ENCODE data around the gene CALD1. TPM values are rescaled to one million over a fixed set of nuclear protein-coding genes. Genes with fewer than 3 reads are reported as not detected.
A peak's percentile ranks its signal among the peaks of the same experiment; 100 is the strongest.

CALD1 gene
- total RNA-seq, 1 donor from 2014 or later: 7.2 TPM

GRCh38 chr7:134750083-134751062 lies 29.1 kb upstream of the CALD1 start:
- H3K4me3 Mint-ChIP-seq: no peak overlapping the region
- H3K4me1 Mint-ChIP-seq: peaks cover 8% of the 10 kb centered on the region
- intact Hi-C loops (cut with micrococcal nuclease): loop anchor here (1.0 to 5.0 kb wide), 4 partner anchors 12 to 117 kb away; partner anchors contain the start of gene BPGM

GRCh38 chr7:134752006-134752760 lies 27.3 kb upstream of the CALD1 start:
- Mint-ChIP-seq H3K27me3 (no peaks in the 10 kb centered on the region), H3K4me1 (peaks cover 8% of the 10 kb centered on the region), H3K27ac (no peak overlapping the region), H3K36me3 (ENCODE audit: low read depth) (no peaks in the 10 kb centered on the region), H3K4me3 (no peak overlapping the region), H3K9me3 (no peaks in the 10 kb centered on the region)
- intact Hi-C loops (cut with micrococcal nuclease): loop anchor here (5.0 kb wide), 2 partner anchors 105 to 115 kb away; partner anchors contain the start of gene BPGM
- no peak for DNase-seq

More at GRCh38 chr7:134750083-134751062, 29.1 kb upstream of the CALD1 start:
- peak overlapping the region; percentile 74 for H3K27ac Mint-ChIP-seq
- H3K9me3 Mint-ChIP-seq: no peaks in the 10 kb centered on the region
- peaks cover 1% of the 10 kb centered on the region for H3K27me3 Mint-ChIP-seq
- H3K36me3 Mint-ChIP-seq (ENCODE audit: low read depth): no peaks in the 10 kb centered on the region
- peak; percentile 85 for DNase-seq

GRCh38 chr7:134755422-134756022 lies 23.9 kb upstream of the CALD1 start:
- Mint-ChIP-seq H3K36me3 (ENCODE audit: low read depth) (no peaks in the 10 kb centered on the region), H3K27me3 (no peaks in the 10 kb centered on the region), H3K4me3 (no peak overlapping the region), H3K27ac (no peak overlapping the region), H3K9me3 (no peaks in the 10 kb centered on the region), H3K4me1 (peaks cover 7% of the 10 kb centered on the region)
- peak; percentile 80 for DNase-seq
- intact Hi-C loops (cut with micrococcal nuclease): loop anchor here (1.0 to 2.0 kb wide), 3 partner anchors 65 to 199 kb away; no protein-coding TSS in a partner anchor

- no peaks in the 10 kb centered on the region for H3K9me3 Mint-ChIP-seq
- DNase-seq: no peak
- no peaks in the 10 kb centered on the region for H3K4me1 Mint-ChIP-seq
- no peak overlapping the region for H3K4me3 Mint-ChIP-seq
- no peak overlapping the region for H3K27ac Mint-ChIP-seq
- intact Hi-C loops (cut with micrococcal nuclease): no loop called here
- no peaks in the 10 kb centered on the region for H3K36me3 Mint-ChIP-seq (ENCODE audit: low read depth)
- no peaks in the 10 kb centered on the region for H3K27me3 Mint-ChIP-seq
These were observed 21.5 kb upstream of the CALD1 start for GRCh38 chr7:134757938-134758337.

- no peaks in the 10 kb centered on the region for H3K36me3 Mint-ChIP-seq (ENCODE audit: low read depth)
- H3K27ac Mint-ChIP-seq: no peak overlapping the region
- no peak overlapping the region for H3K4me3 Mint-ChIP-seq
- intact Hi-C loops (cut with micrococcal nuclease): no loop called here
- H3K27me3 Mint-ChIP-seq: no peaks in the 10 kb centered on the region
- H3K9me3 Mint-ChIP-seq: no peaks in the 10 kb centered on the region
- H3K4me1 Mint-ChIP-seq: no peaks in the 10 kb centered on the region
- no peak for DNase-seq
These were observed 20.5 kb upstream of the CALD1 start for GRCh38 chr7:134758981-134759380.

- H3K4me3 Mint-ChIP-seq: no peak overlapping the region
- intact Hi-C loops (cut with micrococcal nuclease): no loop called here
- H3K36me3 Mint-ChIP-seq (ENCODE audit: low read depth): no peaks in the 10 kb centered on the region
- no peaks in the 10 kb centered on the region for H3K9me3 Mint-ChIP-seq
- no peak overlapping the region for H3K27ac Mint-ChIP-seq
- H3K27me3 Mint-ChIP-seq: peaks cover 1% of the 10 kb centered on the region
- H3K4me1 Mint-ChIP-seq: no peaks in the 10 kb centered on the region
- DNase-seq: no peak
These were observed 18.2 kb upstream of the CALD1 start for GRCh38 chr7:134761266-134761665.

GRCh38 chr7:134763960-134764359 lies 15.5 kb upstream of the CALD1 start:
- DNase-seq: no peak
- no peaks in the 10 kb centered on the region for H3K36me3 Mint-ChIP-seq (ENCODE audit: low read depth)
- H3K27ac Mint-ChIP-seq: no peak overlapping the region
- H3K4me1 Mint-ChIP-seq: no peaks in the 10 kb centered on the region
- no peaks in the 10 kb centered on the region for H3K9me3 Mint-ChIP-seq
- peaks cover 1% of the 10 kb centered on the region for H3K27me3 Mint-ChIP-seq
- H3K4me3 Mint-ChIP-seq: no peak overlapping the region
- intact Hi-C loops (cut with micrococcal nuclease): no loop called here

- intact Hi-C loops (cut with micrococcal nuclease): no loop called here
- Mint-ChIP-seq H3K4me1 (no peaks in the 10 kb centered on the region), H3K27ac (no peak overlapping the region), H3K36me3 (ENCODE audit: low read depth) (no peaks in the 10 kb centered on the region), H3K9me3 (no peaks in the 10 kb centered on the region), H3K4me3 (no peak overlapping the region), H3K27me3 (peaks cover 1% of the 10 kb centered on the region)
- DNase-seq: no peak
These were observed 15.1 kb upstream of the CALD1 start for GRCh38 chr7:134764365-134764764.

GRCh38 chr7:134766779-134767519 lies 12.5 kb upstream of the CALD1 start:
- Mint-ChIP-seq H3K4me1 (no peaks in the 10 kb centered on the region), H3K27ac (no peak overlapping the region), H3K27me3 (peaks cover 1% of the 10 kb centered on the region), H3K4me3 (no peak overlapping the region), H3K36me3 (ENCODE audit: low read depth) (no peaks in the 10 kb centered on the region), H3K9me3 (no peaks in the 10 kb centered on the region)
- intact Hi-C loops (cut with micrococcal nuclease): no loop called here
- no peak for DNase-seq

GRCh38 chr7:134767520-134768168 lies 11.8 kb upstream of the CALD1 start:
- H3K4me3 Mint-ChIP-seq: no peak overlapping the region
- no peaks in the 10 kb centered on the region for H3K36me3 Mint-ChIP-seq (ENCODE audit: low read depth)
- no peaks in the 10 kb centered on the region for H3K4me1 Mint-ChIP-seq
- peaks cover 1% of the 10 kb centered on the region for H3K27me3 Mint-ChIP-seq
- DNase-seq: no peak
- no peaks in the 10 kb centered on the region for H3K9me3 Mint-ChIP-seq
- H3K27ac Mint-ChIP-seq: no peak overlapping the region
- intact Hi-C loops (cut with micrococcal nuclease): no loop called here

- Mint-ChIP-seq H3K4me1 (no peaks in the 10 kb centered on the region), H3K4me3 (no peak overlapping the region), H3K9me3 (no peaks in the 10 kb centered on the region), H3K36me3 (ENCODE audit: low read depth) (no peaks in the 10 kb centered on the region), H3K27ac (no peak overlapping the region), H3K27me3 (peaks cover 1% of the 10 kb centered on the region)
- intact Hi-C loops (cut with micrococcal nuclease): no loop called here
- no peak for DNase-seq
These were observed 11.2 kb upstream of the CALD1 start for GRCh38 chr7:134768243-134768642.

GRCh38 chr7:134770676-134771075 lies 8.8 kb upstream of the CALD1 start:
- DNase-seq: no peak
- Mint-ChIP-seq H3K27me3 (peaks cover 1% of the 10 kb centered on the region), H3K4me1 (no peaks in the 10 kb centered on the region), H3K27ac (no peak overlapping the region), H3K4me3 (no peak overlapping the region), H3K36me3 (ENCODE audit: low read depth) (no peaks in the 10 kb centered on the region), H3K9me3 (no peaks in the 10 kb centered on the region)
- intact Hi-C loops (cut with micrococcal nuclease): no loop called here

- Mint-ChIP-seq H3K4me3 (no peak overlapping the region), H3K4me1 (no peaks in the 10 kb centered on the region), H3K27me3 (no peaks in the 10 kb centered on the region), H3K27ac (no peak overlapping the region), H3K9me3 (no peaks in the 10 kb centered on the region), H3K36me3 (ENCODE audit: low read depth) (no peaks in the 10 kb centered on the region)
- intact Hi-C loops (cut with micrococcal nuclease): no loop called here
- DNase-seq: no peak
These were observed 8.3 kb upstream of the CALD1 start for GRCh38 chr7:134771111-134771510.
